Measurements from ENCODE around the gene RXRA.

GRCh38 chr9:134458207-134459108, 132.2 kb downstream of the RXRA start:
- TF ChIP-seq POLR2A (IDR thresholded peaks at IDR 0.05) (no peak), CTCF (IDR thresholded peaks at IDR 0.05) (no peak)

All from adrenal gland (tissue), 5 donors.